HG02970 (cell line): ENCODE results near the gene LRRN4CL.
"Not testable (repeated sequence)": the region's sequence is repeated elsewhere in the genome, so short reads cannot be mapped to it uniquely, and the experiment has no call there.

Source experiments
- ATAC-seq: cut with Tn5 transposase; IDR thresholded peaks from one replicate; pipeline ENCODE4 v1.9.1; 2021; ENCODE audit warnings: mild to moderate bottlenecking, moderate library complexity, moderate number of reproducible peaks; ENCODE audit not compliant: unreplicated experiment, low FRiP score

The LRRN4CL gene

GRCh38 chr11:62710001-62710345 is 20.6 kb upstream of the LRRN4CL start:
- no peak for ATAC-seq

GRCh38 chr11:62709247-62710000 is 20.1 kb upstream of the LRRN4CL start:
- peak; percentile 74 for ATAC-seq

GRCh38 chr11:62708793-62709192 is 19.5 kb upstream of the LRRN4CL start:
- ATAC-seq, result no peak

GRCh38 chr11:62708392-62708791 is 19.1 kb upstream of the LRRN4CL start:
- no peak for ATAC-seq

GRCh38 chr11:62707277-62707861 is 18.0 kb upstream of the LRRN4CL start, which contains the start of the genes BSCL2 and GNG3:
BSCL2 (minus strand) TSS chr11:62707424; CDS start chr11:62707195, 229 bp downstream.
GNG3 (plus strand) TSS chr11:62707676; CDS start chr11:62708296, 620 bp downstream.
- ATAC-seq, result no peak

- ATAC-seq, result no peak
Measured at GRCh38 chr11:62706850-62707247, 17.5 kb upstream of the LRRN4CL start.

GRCh38 chr11:62705880-62706849 is 16.8 kb upstream of the LRRN4CL start:
- peak; percentile 59 for ATAC-seq

GRCh38 chr11:62705413-62705812 is 16.1 kb upstream of the LRRN4CL start:
- no peak for ATAC-seq

- ATAC-seq, result not testable (repeated sequence)
Measured at GRCh38 chr11:62703921-62704320, 14.6 kb upstream of the LRRN4CL start.

GRCh38 chr11:62702246-62702645 is 12.9 kb upstream of the LRRN4CL start:
- no peak for ATAC-seq

- ATAC-seq, result no peak
Measured at GRCh38 chr11:62694455-62695167, 5.3 kb upstream of the LRRN4CL start.

GRCh38 chr11:62693624-62694023 is 4.3 kb upstream of the LRRN4CL start:
- not testable (repeated sequence) for ATAC-seq

- ATAC-seq, result no peak
Measured at GRCh38 chr11:62688491-62688890, 839 bp downstream of the LRRN4CL start.

GRCh38 chr11:62687508-62688396 is 1.6 kb downstream of the LRRN4CL start:
- no peak for ATAC-seq

GRCh38 chr11:62682518-62682917 is 6.8 kb downstream of the LRRN4CL start:
- ATAC-seq, result no peak

GRCh38 chr11:62680825-62681240 is 8.5 kb downstream of the LRRN4CL start:
- no peak for ATAC-seq

GRCh38 chr11:62678770-62679696 is 10.3 kb downstream of the LRRN4CL start, which contains the start of gene UBXN1:
UBXN1 (minus strand) TSS chr11:62679073; CDS start chr11:62678923, 150 bp downstream.
- ATAC-seq, result peak; percentile 59

GRCh38 chr11:62678433-62678769 is 10.9 kb downstream of the LRRN4CL start:
- peak; percentile 19 for ATAC-seq
